ENCODE measurements around the gene MORN4.

Gene MORN4

GRCh38 chr10:97599272-97599619 lies 34.1 kb downstream of the MORN4 start:
- no peak for DNase-seq (ENCODE audit: low read depth, low spot score)
- no peak overlapping the region for H3K27ac ChIP-seq

GRCh38 chr10:97598407-97599271 lies 34.7 kb downstream of the MORN4 start:
- no peak for DNase-seq (ENCODE audit: low read depth, low spot score)
- no peak overlapping the region for H3K27ac ChIP-seq

- DNase-seq (ENCODE audit: low read depth, low spot score) = no peak
- no peak overlapping the region for H3K27ac ChIP-seq
Measured at GRCh38 chr10:97597778-97598177, 35.5 kb downstream of the MORN4 start.

GRCh38 chr10:97596101-97597082 lies 36.9 kb downstream of the MORN4 start:
- peak; percentile 46 for DNase-seq (ENCODE audit: low read depth, low spot score)
- peak overlapping the region; percentile 45 for H3K27ac ChIP-seq

- H3K27ac ChIP-seq = no peak overlapping the region
- no peak for DNase-seq (ENCODE audit: low read depth, low spot score)
Measured at GRCh38 chr10:97593421-97593820, 39.9 kb downstream of the MORN4 start.

- H3K27ac ChIP-seq = no peak overlapping the region
- DNase-seq (ENCODE audit: low read depth, low spot score) = no peak
Measured at GRCh38 chr10:97590748-97591495, 42.4 kb downstream of the MORN4 start.

- H3K27ac ChIP-seq = no peak overlapping the region
- DNase-seq (ENCODE audit: low read depth, low spot score) = no peak
Measured at GRCh38 chr10:97590082-97590747, 43.1 kb downstream of the MORN4 start.

GRCh38 chr10:97589479-97589878 lies 43.8 kb downstream of the MORN4 start, which contains the start of gene C10orf62:
C10orf62 (plus strand) TSS chr10:97589721; CDS start chr10:97589898, 177 bp downstream.
- H3K27ac ChIP-seq = no peak within 1 kb of the TSS
- no peak for DNase-seq (ENCODE audit: low read depth, low spot score)

GRCh38 chr10:97587183-97587582 lies 46.1 kb downstream of the MORN4 start:
- DNase-seq (ENCODE audit: low read depth, low spot score) = no peak
- no peak overlapping the region for H3K27ac ChIP-seq

GRCh38 chr10:97585439-97585811 lies 47.9 kb downstream of the MORN4 start:
- no peak for DNase-seq (ENCODE audit: low read depth, low spot score)
- no peak overlapping the region for H3K27ac ChIP-seq

GRCh38 chr10:97584798-97585438 lies 48.4 kb downstream of the MORN4 start:
- DNase-seq (ENCODE audit: low read depth, low spot score) = no peak
- H3K27ac ChIP-seq = no peak overlapping the region

- DNase-seq (ENCODE audit: low read depth, low spot score) = peak; percentile 55
- no peak within 1 kb of the TSS for H3K27ac ChIP-seq
Measured at GRCh38 chr10:97584060-97584797, 49.1 kb downstream of the MORN4 start, which contains the start of gene HOGA1. HOGA1 (plus strand) TSS chr10:97584389; CDS start chr10:97584704, 315 bp downstream.

GRCh38 chr10:97583476-97583875 lies 49.8 kb downstream of the MORN4 start:
- no peak overlapping the region for H3K27ac ChIP-seq
- DNase-seq (ENCODE audit: low read depth, low spot score) = no peak

- H3K27ac ChIP-seq = no peak overlapping the region
- no peak for DNase-seq (ENCODE audit: low read depth, low spot score)
Measured at GRCh38 chr10:97582169-97582568, 51.1 kb downstream of the MORN4 start.

- no peak for DNase-seq (ENCODE audit: low read depth, low spot score)
- H3K27ac ChIP-seq = no peak overlapping the region
Measured at GRCh38 chr10:97580421-97581367, 52.6 kb downstream of the MORN4 start.

- no peak for DNase-seq (ENCODE audit: low read depth, low spot score)
- no peak overlapping the region for H3K27ac ChIP-seq
Measured at GRCh38 chr10:97578171-97578844, 55.0 kb downstream of the MORN4 start.

- no peak for DNase-seq (ENCODE audit: low read depth, low spot score)
- H3K27ac ChIP-seq = no peak overlapping the region
Measured at GRCh38 chr10:97577701-97578100, 55.6 kb downstream of the MORN4 start.
